Measurements from ENCODE around the gene CTNND1. TPM values are rescaled to one million over a fixed set of nuclear protein-coding genes. Genes with fewer than 3 reads are reported as not detected.

CTNND1 gene
- total RNA-seq, 2 experiments from 2014 or later: 5.1 to 5.3 TPM

DNA sequence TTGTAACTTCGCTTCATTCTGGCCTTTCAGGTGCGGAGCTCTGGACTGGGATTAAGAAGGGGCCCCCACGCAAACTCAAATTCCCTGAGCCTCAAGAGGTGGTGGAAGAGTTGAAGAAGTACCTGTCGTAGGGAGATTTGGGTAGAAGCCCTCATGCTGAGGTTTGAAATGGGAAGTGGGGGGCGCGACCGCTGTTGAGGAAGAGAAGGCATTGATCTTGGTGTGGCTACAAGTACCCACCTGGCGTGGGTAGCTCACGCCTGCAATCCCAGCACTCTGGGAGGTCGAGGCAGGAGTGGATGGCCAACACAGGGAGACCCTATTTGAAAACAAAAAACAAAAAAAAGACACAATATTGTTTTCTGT, 19.5 kb upstream of the CTNND1 start:
- CTCF ChIA-PET (ENCODE audit: unreplicated experiment): no interaction called here
- peak overlapping the region; percentile 64; the same call in 1 of the 2 replicates for H2AFZ ChIP-seq (ENCODE audit: low read length)
- H3K36me3 ChIP-seq (ENCODE audit: insufficient read depth, low read length): peaks cover 92% of the 10 kb centered on the region

DNA sequence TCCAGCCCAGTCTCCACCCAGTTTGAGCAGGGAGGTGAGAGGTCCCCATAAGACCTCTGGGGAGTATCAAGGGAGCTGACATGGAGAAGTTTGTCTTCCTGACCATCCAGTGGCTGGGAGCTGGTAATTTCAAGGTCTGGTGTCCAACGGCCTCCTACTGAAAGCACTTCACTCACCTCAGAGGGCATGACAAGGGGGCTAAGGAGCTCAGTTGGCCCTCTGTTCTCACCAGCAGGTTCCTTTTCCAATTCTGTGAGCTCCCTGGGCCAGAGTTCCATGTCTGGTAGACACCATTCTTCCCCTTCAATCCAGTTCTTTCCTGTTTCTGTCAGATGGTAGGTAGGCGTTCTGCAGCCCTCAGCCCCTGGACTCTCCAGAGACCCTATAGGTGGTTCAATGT, 17.2 kb upstream of the CTNND1 start:
- no peak for DNase-seq (ENCODE audit: low spot score)
- ChIA-PET POLR2A (interaction anchor here (0.6 to 1.5 kb wide), 4 partner anchors 17 to 57 kb away, joined by 3 to 4 read pairs (median 4); no protein-coding TSS in a partner anchor), CTCF (ENCODE audit: unreplicated experiment) (no interaction called here)
- no peak overlapping the region for H3K4me2 ChIP-seq (ENCODE audit: low read length)
- H3K79me2 ChIP-seq (ENCODE audit: insufficient read depth, low read depth, low read length): peaks cover 22% of the 10 kb centered on the region
- no peak overlapping the region for H2AFZ ChIP-seq (ENCODE audit: low read length)
- H4K20me1 ChIP-seq (ENCODE audit: insufficient read depth, low read length): peaks cover 6% of the 10 kb centered on the region; the same call in 1 of the 2 replicates
- H3K9me3 ChIP-seq (ENCODE audit: low read length): no peaks in the 10 kb centered on the region
- no peak overlapping the region for H3K4me3 ChIP-seq (ENCODE audit: low read depth, low read length, poor library complexity, severe bottlenecking)
- intact Hi-C loops (cut with micrococcal nuclease; ENCODE audit: unreplicated experiment): loop anchor here (5.0 to 10.0 kb wide), 3 partner anchors 407 to 833 kb away; partner anchors contain the start of genes LPXN, P2RX3, SSRP1 and ZFP91
- peaks cover 79% of the 10 kb centered on the region for H3K36me3 ChIP-seq (ENCODE audit: insufficient read depth, low read length)
- no peaks in the 10 kb centered on the region for H3K9me2 ChIP-seq (ENCODE audit: insufficient read depth, low read length)
- no peak overlapping the region for H3K27ac ChIP-seq (ENCODE audit: low read depth, low read length, poor library complexity, severe bottlenecking)
- TF ChIP-seq, protein P1, sequence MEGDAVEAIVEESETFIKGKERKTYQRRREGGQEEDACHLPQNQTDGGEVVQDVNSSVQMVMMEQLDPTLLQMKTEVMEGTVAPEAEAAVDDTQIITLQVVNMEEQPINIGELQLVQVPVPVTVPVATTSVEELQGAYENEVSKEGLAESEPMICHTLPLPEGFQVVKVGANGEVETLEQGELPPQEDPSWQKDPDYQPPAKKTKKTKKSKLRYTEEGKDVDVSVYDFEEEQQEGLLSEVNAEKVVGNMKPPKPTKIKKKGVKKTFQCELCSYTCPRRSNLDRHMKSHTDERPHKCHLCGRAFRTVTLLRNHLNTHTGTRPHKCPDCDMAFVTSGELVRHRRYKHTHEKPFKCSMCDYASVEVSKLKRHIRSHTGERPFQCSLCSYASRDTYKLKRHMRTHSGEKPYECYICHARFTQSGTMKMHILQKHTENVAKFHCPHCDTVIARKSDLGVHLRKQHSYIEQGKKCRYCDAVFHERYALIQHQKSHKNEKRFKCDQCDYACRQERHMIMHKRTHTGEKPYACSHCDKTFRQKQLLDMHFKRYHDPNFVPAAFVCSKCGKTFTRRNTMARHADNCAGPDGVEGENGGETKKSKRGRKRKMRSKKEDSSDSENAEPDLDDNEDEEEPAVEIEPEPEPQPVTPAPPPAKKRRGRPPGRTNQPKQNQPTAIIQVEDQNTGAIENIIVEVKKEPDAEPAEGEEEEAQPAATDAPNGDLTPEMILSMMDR (conservative IDR thresholded peaks at IDR 0.05; ENCODE audit: low read length): no peak
- no peak for TF ChIP-seq EZH2phosphoT487 (IDR thresholded peaks at IDR 0.05; ENCODE audit: borderline replicate concordance, low read depth, low read length)
- no TSS peak for BruUV-seq (replicated peaks)
- peaks cover 20% of the 10 kb centered on the region for H3K4me1 ChIP-seq (ENCODE audit: insufficient read depth, low read length, poor library complexity, severe bottlenecking)

More for the DNA sequence above, 19.5 kb upstream of the CTNND1 start:
- Histone ChIP-seq H3K4me1 (ENCODE audit: insufficient read depth, low read length, poor library complexity, severe bottlenecking) (peaks cover 20% of the 10 kb centered on the region), H3K4me3 (ENCODE audit: low read depth, low read length, poor library complexity, severe bottlenecking) (peak overlapping the region; percentile 97), H4K20me1 (ENCODE audit: insufficient read depth, low read length) (peaks cover 6% of the 10 kb centered on the region; the same call in 1 of the 2 replicates), H3K9me2 (ENCODE audit: insufficient read depth, low read length) (no peaks in the 10 kb centered on the region), H3K4me2 (ENCODE audit: low read length) (peak overlapping the region; percentile 90), H3K79me2 (ENCODE audit: insufficient read depth, low read depth, low read length) (peaks cover 22% of the 10 kb centered on the region), H3K27ac (ENCODE audit: low read depth, low read length, poor library complexity, severe bottlenecking) (peak overlapping the region; percentile 77), H3K9me3 (ENCODE audit: low read length) (no peaks in the 10 kb centered on the region)
- intact Hi-C loops (cut with micrococcal nuclease; ENCODE audit: unreplicated experiment): loop anchor here (5.0 to 10.0 kb wide), 3 partner anchors 405 to 835 kb away; partner anchors contain the start of genes LPXN, P2RX3, SSRP1 and ZFP91
- POLR2A ChIA-PET: interaction anchor here (0.6 to 1.2 kb wide), 5 partner anchors 15 to 690 kb away, joined by 3 to 6 read pairs (median 4); partner anchors contain the start of gene MED19
- BruUV-seq (replicated peaks): TSS peak; percentile 68
- no peak for DNase-seq (ENCODE audit: low spot score)
- no peak for TF ChIP-seq EZH2phosphoT487 (IDR thresholded peaks at IDR 0.05; ENCODE audit: borderline replicate concordance, low read depth, low read length)
- TF ChIP-seq, protein P1 (conservative IDR thresholded peaks at IDR 0.05; ENCODE audit: low read length): no peak

DNA sequence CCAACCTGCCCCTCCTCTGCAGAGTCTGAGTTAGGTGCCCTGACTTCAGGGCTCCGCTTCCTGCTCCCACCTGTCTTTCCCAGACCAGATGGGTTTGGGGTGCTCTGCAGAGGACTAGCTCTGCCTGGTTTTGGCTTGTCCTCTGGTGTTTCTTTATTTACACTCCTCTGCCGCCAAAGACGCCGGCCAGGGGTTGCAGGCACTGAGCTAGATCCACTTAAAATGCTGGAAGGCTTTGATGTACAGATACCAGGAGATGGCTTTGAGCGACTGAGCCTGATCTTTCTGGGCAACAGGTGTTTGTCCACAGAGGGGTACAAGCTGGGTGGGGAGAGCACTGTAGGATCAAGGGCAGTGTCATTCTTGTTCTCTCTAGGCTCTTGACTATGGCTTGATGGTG, 16.4 kb upstream of the CTNND1 start:
- CTCF ChIA-PET (ENCODE audit: unreplicated experiment): no interaction called here
- peaks cover 19% of the 10 kb centered on the region for H3K4me1 ChIP-seq (ENCODE audit: insufficient read depth, low read length, poor library complexity, severe bottlenecking)
- H3K79me2 ChIP-seq (ENCODE audit: insufficient read depth, low read depth, low read length): peaks cover 22% of the 10 kb centered on the region
- no peak overlapping the region for H3K4me3 ChIP-seq (ENCODE audit: low read depth, low read length, poor library complexity, severe bottlenecking)
- no peak overlapping the region for H2AFZ ChIP-seq (ENCODE audit: low read length)
- BruUV-seq (replicated peaks): no TSS peak
- intact Hi-C loops (cut with micrococcal nuclease; ENCODE audit: unreplicated experiment): loop anchor here (10.0 kb wide), 1 partner anchor 780 kb away; no protein-coding TSS in a partner anchor
- H4K20me1 ChIP-seq (ENCODE audit: insufficient read depth, low read length): peaks cover 6% of the 10 kb centered on the region; the same call in 1 of the 2 replicates
- no peaks in the 10 kb centered on the region for H3K9me2 ChIP-seq (ENCODE audit: insufficient read depth, low read length)
- no peak for DNase-seq (ENCODE audit: low spot score)
- POLR2A ChIA-PET: interaction anchor here (0.6 to 1.1 kb wide), 3 partner anchors 8 to 45 kb away, joined by 3 read pairs; no protein-coding TSS in a partner anchor
- H3K9me3 ChIP-seq (ENCODE audit: low read length): no peaks in the 10 kb centered on the region
- H3K36me3 ChIP-seq (ENCODE audit: insufficient read depth, low read length): peaks cover 71% of the 10 kb centered on the region
- no peak overlapping the region for H3K27ac ChIP-seq (ENCODE audit: low read depth, low read length, poor library complexity, severe bottlenecking)
- no peak overlapping the region for H3K4me2 ChIP-seq (ENCODE audit: low read length)
- TF ChIP-seq, protein P1 (conservative IDR thresholded peaks at IDR 0.05; ENCODE audit: low read length): no peak
- no peak for TF ChIP-seq EZH2phosphoT487 (IDR thresholded peaks at IDR 0.05; ENCODE audit: borderline replicate concordance, low read depth, low read length)
